ENCODE measurements around the gene C1orf185. TPM values are rescaled to one million over a fixed set of nuclear protein-coding genes. Genes with fewer than 3 reads are reported as not detected.

Gene C1orf185
- total RNA-seq, 1 donor from 2014 or later, result not detected

DNA sequence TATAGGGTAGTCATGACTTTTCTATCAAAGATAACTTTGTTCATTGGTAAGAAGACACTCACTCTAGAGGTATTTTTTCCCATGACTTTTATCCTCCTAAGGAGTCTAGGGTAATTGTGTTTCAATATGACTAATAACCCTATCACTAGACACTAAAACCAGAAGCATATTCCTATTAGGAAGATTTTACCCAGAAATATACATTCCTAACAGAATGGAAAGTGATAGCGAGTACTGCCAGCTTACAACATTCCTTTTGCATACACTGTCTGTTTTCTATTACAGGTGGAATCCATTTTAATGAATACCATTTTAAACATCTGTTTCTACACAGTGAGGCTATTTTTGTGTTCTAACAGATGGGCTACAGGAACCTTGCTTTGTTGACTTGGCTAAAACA, 31.4 kb upstream of the C1orf185 start:
- no peaks in the 10 kb centered on the region for H3K9me3 ChIP-seq
- no peak overlapping the region for H3K4me3 ChIP-seq
- no peak overlapping the region for H3K27ac ChIP-seq
- H3K27me3 ChIP-seq, result no peaks in the 10 kb centered on the region
- ATAC-seq, result no peak
- no peak for DNase-seq
- TF ChIP-seq, protein P1, sequence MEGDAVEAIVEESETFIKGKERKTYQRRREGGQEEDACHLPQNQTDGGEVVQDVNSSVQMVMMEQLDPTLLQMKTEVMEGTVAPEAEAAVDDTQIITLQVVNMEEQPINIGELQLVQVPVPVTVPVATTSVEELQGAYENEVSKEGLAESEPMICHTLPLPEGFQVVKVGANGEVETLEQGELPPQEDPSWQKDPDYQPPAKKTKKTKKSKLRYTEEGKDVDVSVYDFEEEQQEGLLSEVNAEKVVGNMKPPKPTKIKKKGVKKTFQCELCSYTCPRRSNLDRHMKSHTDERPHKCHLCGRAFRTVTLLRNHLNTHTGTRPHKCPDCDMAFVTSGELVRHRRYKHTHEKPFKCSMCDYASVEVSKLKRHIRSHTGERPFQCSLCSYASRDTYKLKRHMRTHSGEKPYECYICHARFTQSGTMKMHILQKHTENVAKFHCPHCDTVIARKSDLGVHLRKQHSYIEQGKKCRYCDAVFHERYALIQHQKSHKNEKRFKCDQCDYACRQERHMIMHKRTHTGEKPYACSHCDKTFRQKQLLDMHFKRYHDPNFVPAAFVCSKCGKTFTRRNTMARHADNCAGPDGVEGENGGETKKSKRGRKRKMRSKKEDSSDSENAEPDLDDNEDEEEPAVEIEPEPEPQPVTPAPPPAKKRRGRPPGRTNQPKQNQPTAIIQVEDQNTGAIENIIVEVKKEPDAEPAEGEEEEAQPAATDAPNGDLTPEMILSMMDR (IDR thresholded peaks at IDR 0.05), result no peak
- no peaks in the 10 kb centered on the region for H3K4me1 ChIP-seq
- H3K36me3 ChIP-seq, result no peaks in the 10 kb centered on the region
- intact Hi-C loops (cut with DNase I), result no loop called here

DNA sequence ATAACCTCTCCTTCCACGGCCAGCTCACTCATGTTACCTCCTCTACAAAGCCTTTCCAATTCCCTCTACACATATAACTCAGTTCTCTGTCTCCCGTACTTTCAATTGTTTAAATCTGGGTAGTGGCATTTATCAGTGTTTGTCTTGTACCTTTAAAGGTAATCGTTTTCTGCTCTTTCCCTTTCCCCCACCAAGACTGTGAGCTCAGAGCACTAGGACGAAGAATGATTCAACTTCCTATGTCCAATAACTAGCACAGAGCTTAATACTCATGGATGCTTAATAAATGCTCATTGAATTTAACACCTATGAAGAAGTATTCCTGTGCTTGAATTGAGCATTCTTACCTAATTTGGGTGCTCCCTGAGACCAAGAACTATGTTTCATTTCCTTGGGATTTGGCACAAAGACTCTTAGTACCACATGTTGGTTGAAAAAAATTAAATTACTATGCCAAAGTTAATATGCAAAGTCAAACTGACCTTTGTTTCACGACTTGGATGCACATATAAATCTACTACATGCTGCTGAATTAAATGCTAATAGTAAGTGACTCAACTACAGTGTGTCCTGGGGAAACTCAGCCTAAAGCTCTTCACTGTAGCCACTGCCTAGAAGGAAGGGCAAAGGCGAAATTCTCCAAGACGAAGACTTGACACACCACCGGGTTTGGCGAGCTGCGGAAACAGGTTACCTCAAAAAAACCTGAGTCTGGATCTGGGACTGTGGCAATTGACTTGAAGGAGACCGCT, 30.6 kb upstream of the C1orf185 start:
- TF ChIP-seq, protein P1 (IDR thresholded peaks at IDR 0.05), result no peak
- Histone ChIP-seq H3K9me3 (no peaks in the 10 kb centered on the region), H3K27ac (no peak overlapping the region), H3K4me1 (no peaks in the 10 kb centered on the region), H3K4me3 (no peak overlapping the region), H3K27me3 (no peaks in the 10 kb centered on the region), H3K36me3 (no peaks in the 10 kb centered on the region)
- DNase-seq (no peak), ATAC-seq (no peak)
- intact Hi-C loops (cut with DNase I), result no loop called here

DNA sequence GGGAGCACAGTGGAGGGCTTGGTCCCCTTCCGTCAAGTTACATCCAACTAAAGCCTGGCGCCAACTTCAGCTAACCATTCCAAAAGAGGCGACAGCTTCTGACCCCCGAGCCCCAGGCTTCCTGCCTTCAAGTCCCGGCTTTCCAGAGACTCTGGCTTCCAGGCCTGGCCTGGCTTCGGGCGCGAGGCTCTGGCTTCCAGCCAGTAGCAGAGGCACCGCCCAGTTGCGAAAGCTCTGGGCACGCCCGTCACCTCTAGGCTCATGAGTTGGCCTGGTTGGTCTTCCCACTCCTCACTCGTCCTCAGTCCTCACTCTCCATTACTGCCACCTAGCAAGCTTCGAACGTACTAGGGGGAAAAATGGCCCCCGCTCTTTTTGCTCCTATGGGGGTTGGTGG, 30.0 kb upstream of the C1orf185 start:
- no peak overlapping the region for H3K27ac ChIP-seq
- TF ChIP-seq, protein P1 (IDR thresholded peaks at IDR 0.05), result no peak
- ATAC-seq (no peak), DNase-seq (no peak)
- H3K4me1 ChIP-seq, result no peaks in the 10 kb centered on the region
- H3K36me3 ChIP-seq, result no peaks in the 10 kb centered on the region
- H3K4me3 ChIP-seq, result no peak overlapping the region
- no peaks in the 10 kb centered on the region for H3K27me3 ChIP-seq
- H3K9me3 ChIP-seq, result no peaks in the 10 kb centered on the region
- intact Hi-C loops (cut with DNase I), result no loop called here

DNA sequence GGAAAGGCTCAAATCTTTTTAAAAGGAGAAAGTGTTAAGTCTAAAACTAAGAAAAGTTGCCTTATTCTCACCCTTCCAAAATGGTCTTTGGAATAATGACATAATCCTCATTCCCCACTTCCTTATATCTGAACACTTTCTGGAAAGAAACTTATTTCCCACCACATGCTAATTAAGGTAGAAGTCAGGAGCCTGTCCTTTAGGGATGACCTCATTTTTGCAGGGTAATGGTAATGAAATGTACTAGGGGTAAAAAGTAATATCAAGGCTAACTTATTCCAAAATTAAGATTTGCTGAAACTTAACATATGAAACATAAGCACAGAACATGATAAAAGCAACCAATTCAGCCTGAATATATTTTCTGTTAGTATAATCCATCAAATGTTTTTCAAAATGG, 29.4 kb upstream of the C1orf185 start:
- intact Hi-C loops (cut with DNase I), result no loop called here
- Histone ChIP-seq H3K36me3 (no peaks in the 10 kb centered on the region), H3K9me3 (no peaks in the 10 kb centered on the region), H3K27me3 (no peaks in the 10 kb centered on the region), H3K27ac (no peak overlapping the region), H3K4me3 (no peak overlapping the region), H3K4me1 (no peaks in the 10 kb centered on the region)
- DNase-seq (no peak), ATAC-seq (no peak)
- TF ChIP-seq, protein P1 (IDR thresholded peaks at IDR 0.05), result no peak

DNA sequence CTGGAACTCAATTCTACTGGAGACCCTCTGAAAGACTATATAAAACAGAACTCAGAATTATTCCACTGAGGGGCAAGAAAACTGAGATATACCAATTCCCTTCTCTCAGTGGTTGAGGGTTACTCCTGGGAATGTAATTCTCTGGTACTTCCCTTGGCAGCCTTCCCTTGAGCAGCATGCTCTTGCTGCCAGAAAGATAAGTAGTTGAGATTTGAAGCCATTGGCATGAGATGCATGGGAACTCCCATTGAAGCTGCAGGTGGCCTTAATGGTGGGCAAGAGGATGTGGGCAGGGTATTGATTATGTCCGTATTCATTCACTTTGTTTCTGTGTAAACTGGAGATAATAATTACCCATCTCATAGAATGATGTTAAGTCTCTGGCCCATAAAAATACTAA, 28.6 kb upstream of the C1orf185 start:
- TF ChIP-seq, protein P1 (IDR thresholded peaks at IDR 0.05), result no peak
- Histone ChIP-seq H3K9me3 (no peaks in the 10 kb centered on the region), H3K27me3 (no peaks in the 10 kb centered on the region), H3K36me3 (no peaks in the 10 kb centered on the region), H3K4me3 (no peak overlapping the region), H3K27ac (no peak overlapping the region), H3K4me1 (no peaks in the 10 kb centered on the region)
- DNase-seq, result no peak
- ATAC-seq, result no peak
- intact Hi-C loops (cut with DNase I), result no loop called here
